ENCODE data around the gene RIPK1.

DNA sequence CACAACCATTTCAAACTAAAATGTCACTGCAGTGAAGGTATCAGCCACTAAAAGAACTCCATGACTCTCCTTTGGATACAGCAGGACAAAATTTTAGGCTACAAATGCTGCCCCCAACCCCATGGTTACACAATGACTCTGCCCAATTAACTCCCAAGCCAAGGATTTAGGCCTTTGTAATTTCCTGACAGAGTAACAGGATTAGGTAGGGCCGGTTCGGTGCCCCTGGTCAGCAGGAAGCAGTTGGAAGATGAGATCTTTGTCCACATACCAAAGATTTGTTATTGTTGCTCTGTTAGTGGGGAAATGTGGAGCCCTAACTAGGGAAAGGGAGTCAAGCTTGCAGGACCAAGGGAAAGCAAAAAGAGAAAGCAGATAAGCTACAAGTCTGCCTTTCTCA is 26.7 kb upstream of the RIPK1 start:
- TF ChIP-seq, protein P1, sequence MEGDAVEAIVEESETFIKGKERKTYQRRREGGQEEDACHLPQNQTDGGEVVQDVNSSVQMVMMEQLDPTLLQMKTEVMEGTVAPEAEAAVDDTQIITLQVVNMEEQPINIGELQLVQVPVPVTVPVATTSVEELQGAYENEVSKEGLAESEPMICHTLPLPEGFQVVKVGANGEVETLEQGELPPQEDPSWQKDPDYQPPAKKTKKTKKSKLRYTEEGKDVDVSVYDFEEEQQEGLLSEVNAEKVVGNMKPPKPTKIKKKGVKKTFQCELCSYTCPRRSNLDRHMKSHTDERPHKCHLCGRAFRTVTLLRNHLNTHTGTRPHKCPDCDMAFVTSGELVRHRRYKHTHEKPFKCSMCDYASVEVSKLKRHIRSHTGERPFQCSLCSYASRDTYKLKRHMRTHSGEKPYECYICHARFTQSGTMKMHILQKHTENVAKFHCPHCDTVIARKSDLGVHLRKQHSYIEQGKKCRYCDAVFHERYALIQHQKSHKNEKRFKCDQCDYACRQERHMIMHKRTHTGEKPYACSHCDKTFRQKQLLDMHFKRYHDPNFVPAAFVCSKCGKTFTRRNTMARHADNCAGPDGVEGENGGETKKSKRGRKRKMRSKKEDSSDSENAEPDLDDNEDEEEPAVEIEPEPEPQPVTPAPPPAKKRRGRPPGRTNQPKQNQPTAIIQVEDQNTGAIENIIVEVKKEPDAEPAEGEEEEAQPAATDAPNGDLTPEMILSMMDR (IDR thresholded peaks at IDR 0.05 in 2 of 3, conservative IDR thresholded peaks at IDR 0.05 in 1 of 3; ENCODE audit: borderline replicate concordance in 1 of 3, insufficient read depth in 1 of 3, low read depth in 2 of 3, low read length in 2 of 3): no peak
- TF ChIP-seq POLR2A (IDR thresholded peaks at IDR 0.05; ENCODE audit: borderline replicate concordance, extremely low read depth, insufficient read depth, insufficient read length): no peak

Measured in HCT116 (cell line).